Glutamatergic neuron (in vitro differentiated cells): ENCODE results near the gene NAV3. TPM values are rescaled to one million over a fixed set of nuclear protein-coding genes. Genes with fewer than 3 reads are reported as not detected.
A peak's percentile ranks its signal among the peaks of the same experiment; 100 is the strongest.

Source experiments
- DNase-seq: peaks from one replicate; pipeline ENCODE4 v3.0.0; 2022
- H3K27ac Mint-ChIP-seq: one replicate; pipeline ENCODE4 v1.8.0; 2020; ENCODE audit warnings: mild to moderate bottlenecking, mixed read lengths, inconsistent platforms; ENCODE audit not compliant: unreplicated experiment
- H3K27me3 Mint-ChIP-seq: one replicate; pipeline ENCODE4 v1.8.0; 2020; ENCODE audit warnings: mild to moderate bottlenecking, moderate library complexity, mixed read lengths, inconsistent platforms; ENCODE audit not compliant: unreplicated experiment
- H3K36me3 Mint-ChIP-seq: one replicate; pipeline ENCODE4 v1.8.0; 2020; ENCODE audit warnings: mild to moderate bottlenecking, mixed read lengths, inconsistent platforms; ENCODE audit not compliant: unreplicated experiment
- H3K4me1 Mint-ChIP-seq: one replicate; pipeline ENCODE4 v1.8.0; 2020; ENCODE audit warnings: mild to moderate bottlenecking, low read depth, mixed read lengths, inconsistent platforms; ENCODE audit not compliant: unreplicated experiment
- H3K4me3 Mint-ChIP-seq: one replicate; pipeline ENCODE4 v1.8.0; 2020; ENCODE audit warnings: mild to moderate bottlenecking, mixed read lengths, inconsistent platforms; ENCODE audit not compliant: unreplicated experiment
- H3K9me3 Mint-ChIP-seq: one replicate; pipeline ENCODE4 v1.8.0; 2020; ENCODE audit warnings: mild to moderate bottlenecking, moderate library complexity, mixed read lengths, inconsistent platforms; ENCODE audit not compliant: unreplicated experiment
- CTCF ChIP-seq: fragments of 200-600 bp; sonication (generic); IDR thresholded peaks from one replicate; pipeline ENCODE4 v1.5.0; 2021; ENCODE audit not compliant: partially characterized antibody, unreplicated experiment
- total RNA-seq: library from RNA; stranded (reverse); fragmentation: NEBNext Ultra II Directional; extraction: Animal tissue kit (Norgen Biotek cat#: 25700); gene quantifications from one replicate; pipeline ENCODE4 v1.2.1, GENCODE V29; 2021; ENCODE audit not compliant: unreplicated experiment

NAV3 gene
- total RNA-seq, 1 donor from 2014 or later: 13.6 TPM

GRCh38 chr12:78229591-78230101 is 399.0 kb downstream of the NAV3 start:
- peak; percentile 92 for TF ChIP-seq CTCF
- DNase-seq: peak; percentile 64
- Mint-ChIP-seq H3K36me3 (peaks cover 6% of the 10 kb centered on the region), H3K4me1 (peaks cover 10% of the 10 kb centered on the region), H3K4me3 (peak overlapping the region; percentile 45), H3K9me3 (no peaks in the 10 kb centered on the region), H3K27ac (peak overlapping the region; percentile 84), H3K27me3 (no peaks in the 10 kb centered on the region)

GRCh38 chr12:78232756-78233155 is 402.1 kb downstream of the NAV3 start:
- Mint-ChIP-seq H3K9me3 (no peaks in the 10 kb centered on the region), H3K4me3 (no peak overlapping the region), H3K36me3 (no peaks in the 10 kb centered on the region), H3K27me3 (no peaks in the 10 kb centered on the region), H3K27ac (no peak overlapping the region), H3K4me1 (peaks cover 10% of the 10 kb centered on the region)
- no peak for DNase-seq
- no peak for TF ChIP-seq CTCF

GRCh38 chr12:78236264-78236663 is 405.6 kb downstream of the NAV3 start:
- no peak for DNase-seq

GRCh38 chr12:78239544-78239943 is 408.9 kb downstream of the NAV3 start:
- H3K27me3 Mint-ChIP-seq: no peaks in the 10 kb centered on the region
- peaks cover 18% of the 10 kb centered on the region for H3K4me1 Mint-ChIP-seq
- H3K4me3 Mint-ChIP-seq: no peak overlapping the region
- DNase-seq: no peak
- no peaks in the 10 kb centered on the region for H3K36me3 Mint-ChIP-seq
- no peak for TF ChIP-seq CTCF
- H3K9me3 Mint-ChIP-seq: no peaks in the 10 kb centered on the region
- no peak overlapping the region for H3K27ac Mint-ChIP-seq

More at GRCh38 chr12:78236264-78236663, 405.6 kb downstream of the NAV3 start:
- peaks cover 6% of the 10 kb centered on the region for H3K4me1 Mint-ChIP-seq
- H3K27ac Mint-ChIP-seq: no peak overlapping the region
- H3K27me3 Mint-ChIP-seq: no peaks in the 10 kb centered on the region
- H3K36me3 Mint-ChIP-seq: no peaks in the 10 kb centered on the region
- TF ChIP-seq CTCF: no peak
- H3K4me3 Mint-ChIP-seq: no peak overlapping the region
- no peaks in the 10 kb centered on the region for H3K9me3 Mint-ChIP-seq

GRCh38 chr12:78240827-78241226 is 410.1 kb downstream of the NAV3 start:
- no peak overlapping the region for H3K27ac Mint-ChIP-seq
- no peaks in the 10 kb centered on the region for H3K9me3 Mint-ChIP-seq
- no peak for TF ChIP-seq CTCF
- H3K4me1 Mint-ChIP-seq: peaks cover 23% of the 10 kb centered on the region
- DNase-seq: no peak
- H3K27me3 Mint-ChIP-seq: no peaks in the 10 kb centered on the region
- no peak overlapping the region for H3K4me3 Mint-ChIP-seq
- no peaks in the 10 kb centered on the region for H3K36me3 Mint-ChIP-seq
